Neural progenitor cell (in vitro differentiated cells): ENCODE measurements around the gene SLC44A2. TPM values are rescaled to one million over a fixed set of nuclear protein-coding genes. Genes with fewer than 3 reads are reported as not detected.

Experiments used
- DNase-seq: peaks from one replicate; pipeline ENCODE4 v3.0.0-alpha.2; 2016; ENCODE audit warnings: low spot score
- H2AFZ ChIP-seq: fragments of 200-600 bp; sonication (generic); replicated peaks from 2 replicates; pipeline ENCODE4 v1.6.1; 2016; ENCODE audit warnings: antibody characterized with exemption
- H3F3A ChIP-seq: fragments of 200-600 bp; sonication (generic); 2 replicates; pipeline ENCODE4 v1.6.1; 2016; ENCODE audit warnings: antibody characterized with exemption, low read depth
- H3K27ac ChIP-seq: fragments of 200-600 bp; sonication (generic); 2 replicates; pipeline ENCODE4 v1.5.1; 2016; ENCODE audit warnings: mild to moderate bottlenecking
- H3K27me3 ChIP-seq: fragments of 200-600 bp; sonication (generic); 2 replicates; pipeline ENCODE4 v1.6.1; 2016; ENCODE audit warnings: mild to moderate bottlenecking, moderate library complexity
- H3K36me3 ChIP-seq: fragments of 200-600 bp; sonication (generic); 2 replicates; pipeline ENCODE4 v1.5.1; 2016
- H3K4me1 ChIP-seq: fragments of 200-600 bp; sonication (generic); 2 replicates; pipeline ENCODE4 v1.6.1; 2016; ENCODE audit warnings: mixed run types
- H3K4me2 ChIP-seq: fragments of 200-600 bp; sonication (generic); 2 replicates; pipeline ENCODE4 v1.6.1; 2016
- H3K4me3 ChIP-seq: fragments of 200-600 bp; sonication (generic); 2 replicates; pipeline ENCODE4 v1.5.1; 2016
- H3K79me2 ChIP-seq: fragments of 200-600 bp; sonication (generic); 2 replicates; pipeline ENCODE4 v1.6.1; 2016; ENCODE audit warnings: low read depth
- H3K9ac ChIP-seq: fragments of 200-600 bp; sonication (generic); 2 replicates; pipeline ENCODE4 v1.6.1; 2016
- H3K9me3 ChIP-seq: fragments of 200-600 bp; sonication (generic); 2 replicates; pipeline ENCODE4 v1.5.1; 2016; ENCODE audit warnings: low read depth
- H4K20me1 ChIP-seq: fragments of 200-600 bp; sonication (generic); 2 replicates; pipeline ENCODE4 v1.6.1; 2016; ENCODE audit warnings: low read depth
- H3K27ac Mint-ChIP-seq: 3 replicates; pipeline ENCODE4 v1.8.0; 2021; ENCODE audit warnings: mixed read lengths
- H3K27me3 Mint-ChIP-seq: 2 replicates; pipeline ENCODE4 v1.8.0; 2022; ENCODE audit warnings: low read depth, mild to moderate bottlenecking, inconsistent platforms, moderate library complexity, mixed read lengths; ENCODE audit not compliant: insufficient read depth
- H3K36me3 Mint-ChIP-seq: 3 replicates; pipeline ENCODE4 v1.8.0; 2021; ENCODE audit warnings: mixed read lengths
- H3K4me1 Mint-ChIP-seq: 3 replicates; pipeline ENCODE4 v1.8.0; 2021; ENCODE audit warnings: mixed read lengths
- H3K4me3 Mint-ChIP-seq: 3 replicates; pipeline ENCODE4 v1.8.0; 2021; ENCODE audit warnings: mild to moderate bottlenecking, moderate library complexity, mixed read lengths
- H3K9me3 Mint-ChIP-seq: 3 replicates; pipeline ENCODE4 v1.8.0; 2020; ENCODE audit warnings: mixed read lengths
- CTCF ChIP-seq: fragments of 200-600 bp; sonication (generic); IDR thresholded peaks from 2 replicates; pipeline ENCODE4 v1.5.1; 2017; ENCODE audit warnings: antibody characterized with exemption, mild to moderate bottlenecking
- EZH2 ChIP-seq: fragments of 200-600 bp; sonication (generic); IDR thresholded peaks from 2 replicates; pipeline ENCODE4 v1.6.1; 2017; ENCODE audit warnings: antibody characterized with exemption, mild to moderate bottlenecking, moderate library complexity
- EZH2phosphoT487 ChIP-seq: fragments of 200-600 bp; sonication (generic); IDR thresholded peaks from 2 replicates; pipeline ENCODE4 v1.6.1; 2017; ENCODE audit warnings: antibody characterized with exemption
- total RNA-seq: library from RNA; depleted of rRNA; stranded (reverse); fragments of >200 nt; gene quantifications from 2 replicates; pipeline ENCODE4 v1.2.3, GENCODE V29; 2015; ENCODE audit warnings: low replicate concordance

The SLC44A2 gene
- total RNA-seq, 1 donor from 2014 or later, result 45.6 TPM

- DNase-seq, result no peak
- H3K27ac ChIP-seq, result no peak overlapping the region
- H3K9me3 ChIP-seq, result no peaks in the 10 kb centered on the region
- H3K36me3 ChIP-seq, result peaks cover 14% of the 10 kb centered on the region
- H3K9me3 Mint-ChIP-seq, result no peaks in the 10 kb centered on the region
- peaks cover 3% of the 10 kb centered on the region for H3K27me3 Mint-ChIP-seq
- H2AFZ ChIP-seq, result no peak overlapping the region
- TF ChIP-seq EZH2phosphoT487 (no peak), CTCF (no peak), EZH2 (no peak)
- H3K4me1 ChIP-seq, result no peaks in the 10 kb centered on the region
- no peaks in the 10 kb centered on the region for H3K4me1 Mint-ChIP-seq
- H3K4me2 ChIP-seq, result no peak overlapping the region
- peaks cover 53% of the 10 kb centered on the region for H3K79me2 ChIP-seq
- no peak overlapping the region for H3K27ac Mint-ChIP-seq
- H3K4me3 ChIP-seq, result no peak overlapping the region
- no peak overlapping the region for H3K9ac ChIP-seq
- H4K20me1 ChIP-seq, result peaks cover 100% of the 10 kb centered on the region
- no peaks in the 10 kb centered on the region for H3K27me3 ChIP-seq
- H3K36me3 Mint-ChIP-seq, result peaks cover 27% of the 10 kb centered on the region
- H3F3A ChIP-seq, result peaks cover 80% of the 10 kb centered on the region
- H3K4me3 Mint-ChIP-seq, result no peak overlapping the region
Measured at GRCh38 chr19:10686661-10687517, 61.5 kb downstream of the SLC44A2 start.

- Histone ChIP-seq H3K4me3 (no peak overlapping the region), H3K4me2 (no peak overlapping the region), H3F3A (peaks cover 81% of the 10 kb centered on the region), H3K79me2 (peaks cover 45% of the 10 kb centered on the region), H3K4me1 (no peaks in the 10 kb centered on the region), H4K20me1 (peaks cover 100% of the 10 kb centered on the region), H3K9ac (no peak overlapping the region), H3K36me3 (peaks cover 14% of the 10 kb centered on the region), H3K9me3 (no peaks in the 10 kb centered on the region), H2AFZ (no peak overlapping the region), H3K27me3 (no peaks in the 10 kb centered on the region), H3K27ac (no peak overlapping the region)
- DNase-seq, result no peak
- H3K4me1 Mint-ChIP-seq, result peaks cover 2% of the 10 kb centered on the region
- H3K27me3 Mint-ChIP-seq, result peaks cover 3% of the 10 kb centered on the region
- no peak for TF ChIP-seq CTCF
- no peak for TF ChIP-seq EZH2phosphoT487
- no peak for TF ChIP-seq EZH2
- no peak overlapping the region for H3K4me3 Mint-ChIP-seq
- H3K27ac Mint-ChIP-seq, result no peak overlapping the region
- H3K9me3 Mint-ChIP-seq, result no peaks in the 10 kb centered on the region
- peaks cover 32% of the 10 kb centered on the region for H3K36me3 Mint-ChIP-seq
Measured at GRCh38 chr19:10687518-10688288, 62.4 kb downstream of the SLC44A2 start.

GRCh38 chr19:10688545-10689280 is 63.4 kb downstream of the SLC44A2 start:
- H3K4me3 ChIP-seq, result no peak overlapping the region
- Mint-ChIP-seq H3K4me1 (peaks cover 3% of the 10 kb centered on the region), H3K36me3 (peaks cover 34% of the 10 kb centered on the region), H3K27ac (no peak overlapping the region), H3K27me3 (peaks cover 3% of the 10 kb centered on the region), H3K9me3 (no peaks in the 10 kb centered on the region), H3K4me3 (no peak overlapping the region)
- peaks cover 14% of the 10 kb centered on the region for H3K36me3 ChIP-seq
- H4K20me1 ChIP-seq, result peaks cover 100% of the 10 kb centered on the region
- H3K4me1 ChIP-seq, result no peaks in the 10 kb centered on the region
- no peaks in the 10 kb centered on the region for H3K27me3 ChIP-seq
- no peak overlapping the region for H3K9ac ChIP-seq
- peaks cover 35% of the 10 kb centered on the region for H3K79me2 ChIP-seq
- no peak overlapping the region for H3K27ac ChIP-seq
- TF ChIP-seq CTCF (no peak), EZH2phosphoT487 (no peak), EZH2 (no peak)
- H3K9me3 ChIP-seq, result no peaks in the 10 kb centered on the region
- no peak overlapping the region for H3K4me2 ChIP-seq
- peaks cover 83% of the 10 kb centered on the region for H3F3A ChIP-seq
- no peak overlapping the region for H2AFZ ChIP-seq
- no peak for DNase-seq
